Tibial nerve (tissue), 4 donors: ENCODE data around the gene OR5D16. TPM values are rescaled to one million over a fixed set of nuclear protein-coding genes. Genes with fewer than 3 reads are reported as not detected.
"Not testable (repeated sequence)": the region's sequence is repeated elsewhere in the genome, so short reads cannot be mapped to it uniquely, and the experiment has no call there.

Experiments
- DNase-seq, 2 donors: peaks; one replicate each; pipeline ENCODE4 v3.0.0-alpha.2; 2019; ENCODE audit warnings: low spot score in 2 of 2
- H3K27ac ChIP-seq, 4 donors: fragments of 200-600 bp; sonication (generic) in 3 of 4; one replicate each; pipeline ENCODE4 v1.5.1; 2017 to 2019; ENCODE audit warnings: mild to moderate bottlenecking in 1 of 4
- H3K27me3 ChIP-seq, 2 donors: fragments of 200-600 bp; sonication (generic) in 1 of 2; one replicate each; pipeline versions ENCODE4 v1.5.1 to v1.6.0; 2017 to 2019
- H3K36me3 ChIP-seq, 3 donors: fragments of 200-600 bp; sonication (generic); one replicate each; pipeline ENCODE4 v1.5.1; 2018 to 2019
- H3K4me1 ChIP-seq, 4 donors: fragments of 200-600 bp; sonication (generic) in 3 of 4; one replicate each; pipeline ENCODE4 v1.5.1; 2017 to 2019
- H3K4me3 ChIP-seq, 4 donors: fragments of 200-600 bp; sonication (generic) in 3 of 4; one replicate each; pipeline ENCODE4 v1.5.1; 2017 to 2019; ENCODE audit warnings: mild to moderate bottlenecking in 1 of 4, moderate library complexity in 1 of 4
- H3K9me3 ChIP-seq, 4 donors: fragments of 200-600 bp; sonication (generic) in 3 of 4; one replicate each; pipeline ENCODE4 v1.5.1; 2017 to 2019
- CTCF ChIP-seq, 5 experiments: fragments of 200-600 bp in 3 of 5; fragments of 450-650 bp in 2 of 5; sonication (generic) in 3 of 5; IDR thresholded peaks; one replicate each; pipeline ENCODE4 v1.5.1; 2016 to 2019; ENCODE audit warnings: antibody characterized with exemption in 5 of 5, mild to moderate bottlenecking in 3 of 5, moderate library complexity in 2 of 5
- EP300 ChIP-seq, 2 donors: sonication (generic); formaldehyde crosslinking; IDR thresholded peaks; one replicate each; pipeline ENCODE4 v1.6.1; 2017; ENCODE audit warnings: antibody characterized with exemption in 2 of 2, mild to moderate bottlenecking in 1 of 2
- POLR2A ChIP-seq, 2 donors: fragments of 450-650 bp; IDR thresholded peaks; one replicate each; pipeline ENCODE4 v1.6.1; 2017; ENCODE audit warnings: antibody characterized with exemption in 2 of 2, mild to moderate bottlenecking in 2 of 2, moderate library complexity in 2 of 2
- whole genome bisulfite sequencing, 2 donors: methylation state at CpG; one replicate each; pipeline ENCODE4 v1.1.5; 2018; 5-methylcytosine and 5-hydroxymethylcytosine counted together
- small RNA-seq: library from RNA; depleted of rRNA; stranded (forward); fragments of <200 nt; gene quantifications from one replicate; pipeline ENCODE3, GENCODE V24; 2016
- total RNA-seq, 4 donors: library from RNA; depleted of rRNA; stranded (reverse); fragments of >200 nt; gene quantifications; one replicate each; pipeline ENCODE4 v1.1.0, GENCODE V29; 2016

Gene OR5D16
- total RNA-seq, 4 donors from 2014 or later, result not detected

- H3K36me3 ChIP-seq, result no peaks in the 10 kb centered on the region
- 87 to 92% methylated on average over 1 of the region's 1 CpG for WGBS, 2 donors
- no peaks in the 10 kb centered on the region for H3K9me3 ChIP-seq
- H3K4me3 ChIP-seq, result no peak overlapping the region
- no peak overlapping the region for H3K27ac ChIP-seq
- DNase-seq, result no peak
- no peak for TF ChIP-seq POLR2A (IDR thresholded peaks at IDR 0.05)
- TF ChIP-seq CTCF (IDR thresholded peaks at IDR 0.05), result no peak
- no peak for TF ChIP-seq EP300 (IDR thresholded peaks at IDR 0.05)
- H3K27me3 ChIP-seq, result no peaks in the 10 kb centered on the region
- no peaks in the 10 kb centered on the region for H3K4me1 ChIP-seq
Observed at GRCh38 chr11:55852141-55852540, 13.6 kb downstream of the OR5D16 start.

- Histone ChIP-seq H3K9me3 (no peaks in the 10 kb centered on the region), H3K4me3 (no peak overlapping the region), H3K4me1 (no peaks in the 10 kb centered on the region), H3K36me3 (no peaks in the 10 kb centered on the region), H3K27me3 (no peaks in the 10 kb centered on the region), H3K27ac (no peak overlapping the region)
- no peak for DNase-seq
- 35 to 39% methylated on average over 1 of the region's 1 CpG for WGBS, 2 donors
- no peak for TF ChIP-seq POLR2A (IDR thresholded peaks at IDR 0.05)
- TF ChIP-seq EP300 (IDR thresholded peaks at IDR 0.05), result no peak
- no peak for TF ChIP-seq CTCF (IDR thresholded peaks at IDR 0.05)
Observed at GRCh38 chr11:55854704-55855103, 16.2 kb downstream of the OR5D16 start.

GRCh38 chr11:55867354-55867753, 28.8 kb downstream of the OR5D16 start:
- not testable (repeated sequence) for H3K4me1 ChIP-seq, DNase-seq, H3K4me3 ChIP-seq, H3K27ac ChIP-seq, H3K9me3 ChIP-seq, H3K27me3 ChIP-seq, H3K36me3 ChIP-seq
- WGBS, 2 donors, result 88 to 94% methylated on average over 4 of the region's 4 CpGs

- H3K27me3 ChIP-seq, H3K4me3 ChIP-seq, DNase-seq, H3K27ac ChIP-seq, H3K36me3 ChIP-seq, H3K4me1 ChIP-seq: not testable (repeated sequence)
- 11 to 67% methylated on average over 13 to 18 of the region's 33 CpGs for WGBS, 2 donors
- H3K9me3 ChIP-seq, result peaks cover 0 to 15% (median 0%) of the 10 kb centered on the region in 4 donors
Observed at GRCh38 chr11:55872731-55873130, 34.2 kb downstream of the OR5D16 start.

- not testable (repeated sequence) for DNase-seq, H3K4me3 ChIP-seq, H3K4me1 ChIP-seq, H3K27ac ChIP-seq, H3K27me3 ChIP-seq, H3K36me3 ChIP-seq
- peaks cover 0 to 15% (median 0%) of the 10 kb centered on the region in 4 donors for H3K9me3 ChIP-seq
- 34 to 64% methylated on average over 19 to 24 of the region's 34 CpGs for WGBS, 2 donors
Observed at GRCh38 chr11:55873146-55873545, 34.6 kb downstream of the OR5D16 start.

GRCh38 chr11:55882997-55883396, 44.4 kb downstream of the OR5D16 start, which contains the start of gene TRIM51:
TSS of gene TRIM51 (plus strand) at chr11:55883297. CDS start at chr11:55885429, 2,132 bp downstream.
- H3K9me3 ChIP-seq, H3K36me3 ChIP-seq, H3K27ac ChIP-seq, DNase-seq, H3K4me3 ChIP-seq, H3K27me3 ChIP-seq, H3K4me1 ChIP-seq: not testable (repeated sequence)
- 75 to 82% methylated on average over 1 of the region's 1 CpG for WGBS, 2 donors

GRCh38 chr11:55884995-55885394, 46.4 kb downstream of the OR5D16 start:
- not testable (repeated sequence) for H3K4me1 ChIP-seq, H3K36me3 ChIP-seq, H3K27me3 ChIP-seq, DNase-seq, H3K9me3 ChIP-seq, H3K4me3 ChIP-seq, H3K27ac ChIP-seq
- 81 to 87% methylated on average over 4 of the region's 4 CpGs for WGBS, 2 donors

- 77 to 81% methylated on average over 9 of the region's 9 CpGs for WGBS, 2 donors
- not testable (repeated sequence) for DNase-seq
Observed at GRCh38 chr11:55885481-55885880, 46.9 kb downstream of the OR5D16 start.

More at GRCh38 chr11:55885481-55885880, 46.9 kb downstream of the OR5D16 start:
- not testable (repeated sequence) for H3K9me3 ChIP-seq, H3K27ac ChIP-seq, H3K4me3 ChIP-seq, H3K36me3 ChIP-seq, H3K27me3 ChIP-seq, H3K4me1 ChIP-seq

Small RNAs within 50 kb of the gene (small RNA-seq; reads per million reads assigned to genes)
- gene AC036111.3, result not detected

Other genes with a start within 250 kb of the OR5D16 start
- not detected for gene OR4C11, start 231.1 kb upstream of the OR5D16 start, total RNA-seq
- not detected for gene OR4P4, start 203.6 kb upstream of the OR5D16 start, total RNA-seq
- gene OR4S2, start 190.4 kb upstream of the OR5D16 start, total RNA-seq, result not detected
- not detected for gene OR4C6, start 176.6 kb upstream of the OR5D16 start, total RNA-seq
- gene OR5D13, start 65.3 kb upstream of the OR5D16 start, total RNA-seq, result not detected
- gene OR5D14, start 43.2 kb upstream of the OR5D16 start, total RNA-seq, result not detected
- not detected for gene OR5L1, start 27.4 kb upstream of the OR5D16 start, total RNA-seq
- gene OR5D18, start 19.1 kb upstream of the OR5D16 start, total RNA-seq, result not detected
- gene OR5L2, start 11.5 kb upstream of the OR5D16 start, total RNA-seq, result not detected
- gene TRIM51, start 44.5 kb downstream of the OR5D16 start, total RNA-seq, result not detected
- not detected for gene OR5W2, start 75.8 kb downstream of the OR5D16 start, total RNA-seq
- gene OR5I1, start 97.6 kb downstream of the OR5D16 start, total RNA-seq, result not detected
- not detected for gene OR10AG1, start 131.2 kb downstream of the OR5D16 start, total RNA-seq
- not detected for gene OR5F1, start 155.9 kb downstream of the OR5D16 start, total RNA-seq
- not detected for gene OR5AS1, start 188.9 kb downstream of the OR5D16 start, total RNA-seq